Activated CD4-positive, alpha-beta T cell treated with anti-CD3 and anti-CD28 coated beads, Interleukin-2, amount 50 U/mL, for 24 hours (primary cell): ENCODE measurements around the gene RNF224.
A peak's percentile ranks its signal among the peaks of the same experiment; 100 is the strongest.

Experiments
- DNase-seq, 2 donors: peaks; one replicate each; pipeline ENCODE4 v3.0.0-alpha.2; 2020; ENCODE audit warnings: low read depth in 1 of 2, low spot score in 1 of 2

Gene RNF224

DNA sequence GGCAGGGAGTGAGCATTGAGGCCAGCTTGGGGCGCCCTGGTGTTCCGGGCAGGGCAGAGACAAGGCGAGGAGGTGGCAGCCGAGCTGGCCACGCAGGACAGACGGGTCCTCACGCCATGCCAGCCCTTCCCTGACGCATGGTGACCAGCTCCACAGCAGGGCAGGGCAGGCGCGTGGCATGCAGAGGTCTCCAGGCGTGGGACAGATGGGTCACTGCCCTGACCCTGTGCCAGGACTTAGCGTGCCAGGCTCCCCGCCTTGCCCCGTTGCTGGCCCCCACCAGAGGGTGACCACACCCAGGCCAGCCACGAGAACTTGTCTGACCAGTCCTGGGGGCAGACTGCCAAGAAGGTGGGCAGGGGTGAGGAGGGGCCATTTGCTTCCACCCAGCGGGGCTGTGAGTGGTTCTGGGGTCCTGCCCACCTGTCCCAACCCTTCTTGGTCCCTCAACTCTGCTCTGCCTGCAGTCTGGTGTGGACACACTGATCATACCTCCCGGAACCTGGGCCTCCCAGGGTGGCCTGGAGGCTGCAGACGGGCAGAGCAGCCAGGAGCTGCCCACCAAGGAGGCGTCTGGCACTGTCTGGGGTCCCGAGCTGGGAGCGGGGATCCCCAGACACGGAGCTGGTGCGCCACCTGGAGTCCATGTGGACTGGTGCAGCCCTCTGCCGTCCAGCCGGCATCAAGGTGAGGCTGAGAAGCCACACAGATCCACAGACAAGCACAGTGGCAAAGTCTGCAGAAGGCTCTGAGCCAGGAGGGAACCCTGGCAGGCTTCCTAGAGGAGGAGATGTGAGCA is at the start of gene RNF224:
RNF224 (plus strand) TSS at position 449 of the 799 bp plus-strand sequence. CDS start 834 bp downstream, outside the sequence.
- peak; percentile 61 to 74 for DNase-seq

GRCh38 chr9:137178201-137178938 is 48.9 kb upstream of the RNF224 start:
- DNase-seq = no peak

DNA sequence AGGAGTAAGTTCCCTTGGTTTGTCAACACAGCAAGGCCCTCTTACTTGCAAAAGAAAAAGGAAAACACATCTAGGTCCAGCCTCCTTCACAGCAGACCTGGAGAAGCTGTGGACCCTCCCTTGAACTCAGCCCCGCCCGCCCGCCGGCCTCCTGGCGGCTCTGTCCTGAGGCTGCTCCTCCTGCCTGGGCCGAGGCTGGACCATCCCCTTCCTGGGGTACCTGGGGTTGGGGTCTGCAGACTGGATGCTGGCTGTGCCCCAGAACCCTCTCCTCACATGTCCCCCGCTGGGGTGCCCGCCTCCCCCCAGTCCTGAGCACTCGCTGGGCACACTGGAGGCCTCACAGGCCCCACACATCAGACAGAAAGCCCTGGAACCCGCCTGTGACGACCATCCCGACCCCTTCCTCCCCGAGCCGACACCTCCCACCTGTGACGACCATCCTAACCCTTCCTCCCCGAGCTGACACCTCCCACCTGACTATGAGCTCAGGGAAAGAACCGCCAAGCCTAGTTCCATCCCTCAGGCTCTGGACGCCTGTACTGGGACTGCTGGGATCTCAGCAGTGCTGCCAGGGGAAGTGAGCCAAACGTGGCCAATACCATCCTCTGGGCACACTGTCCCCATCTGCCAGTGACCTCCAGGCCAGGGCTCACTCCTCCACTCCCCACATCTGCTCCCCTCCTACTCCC is 48.2 kb upstream of the RNF224 start:
- DNase-seq = no peak

DNA sequence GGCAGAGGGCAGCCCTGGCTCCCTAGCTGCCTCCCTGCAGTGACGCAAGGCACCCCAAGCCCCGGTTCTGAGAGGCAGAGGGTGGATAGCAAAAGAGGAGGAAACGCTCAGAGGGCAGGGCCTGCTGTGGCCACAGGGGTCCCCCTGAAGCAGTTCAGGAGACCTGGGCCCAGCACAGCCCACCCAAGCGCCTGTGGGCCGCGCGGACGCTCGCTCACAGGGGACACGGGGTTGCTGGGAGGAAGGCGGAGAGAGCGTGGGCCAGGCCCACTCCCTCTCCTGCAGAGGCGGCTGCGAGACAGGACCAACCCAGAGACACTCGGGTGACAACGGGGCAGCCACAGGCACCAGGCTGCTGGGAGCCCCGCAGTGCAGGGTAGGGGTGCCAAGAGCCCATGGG is 47.5 kb upstream of the RNF224 start:
- DNase-seq = no peak

DNA sequence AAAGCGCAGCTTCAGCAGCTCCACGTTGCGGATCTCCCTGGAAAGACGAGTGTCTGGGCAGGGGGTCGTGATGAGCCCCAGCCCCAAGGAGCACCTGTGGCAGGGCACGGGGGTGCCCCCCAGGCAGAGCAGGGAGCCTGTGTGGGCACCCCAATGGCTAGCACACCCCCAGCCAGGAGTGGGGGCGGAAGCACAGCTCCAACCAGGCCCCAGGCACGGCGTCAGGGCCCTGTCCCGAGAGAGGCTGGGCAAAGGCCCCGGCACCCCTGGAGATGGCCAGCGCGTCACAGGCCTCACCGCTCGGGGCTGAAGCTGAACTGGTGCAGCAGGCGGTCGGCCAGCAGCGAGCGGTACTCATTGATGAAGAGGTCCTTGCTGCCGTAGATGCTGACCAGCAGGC is 46.8 kb upstream of the RNF224 start:
- no peak for DNase-seq

DNA sequence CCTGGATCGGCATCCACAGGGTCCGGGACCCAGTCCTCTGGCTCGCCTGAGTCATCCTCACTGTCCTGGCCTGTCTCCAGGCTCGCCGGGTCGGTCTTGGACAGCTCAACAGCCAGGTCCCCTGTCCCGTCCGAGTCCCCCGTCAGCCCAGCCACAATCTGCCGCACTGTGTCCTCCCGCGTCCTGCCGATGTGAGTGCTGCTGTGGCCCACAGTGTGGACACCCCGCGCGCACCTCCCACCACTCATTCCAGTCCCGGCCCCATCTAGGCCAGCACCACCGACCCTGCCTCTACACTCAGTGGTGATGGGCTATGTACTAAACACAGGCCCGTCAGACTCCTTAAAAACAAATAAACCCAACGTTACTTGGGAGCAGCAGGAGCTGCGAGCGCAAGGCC is 45.6 kb upstream of the RNF224 start:
- DNase-seq = no peak

DNA sequence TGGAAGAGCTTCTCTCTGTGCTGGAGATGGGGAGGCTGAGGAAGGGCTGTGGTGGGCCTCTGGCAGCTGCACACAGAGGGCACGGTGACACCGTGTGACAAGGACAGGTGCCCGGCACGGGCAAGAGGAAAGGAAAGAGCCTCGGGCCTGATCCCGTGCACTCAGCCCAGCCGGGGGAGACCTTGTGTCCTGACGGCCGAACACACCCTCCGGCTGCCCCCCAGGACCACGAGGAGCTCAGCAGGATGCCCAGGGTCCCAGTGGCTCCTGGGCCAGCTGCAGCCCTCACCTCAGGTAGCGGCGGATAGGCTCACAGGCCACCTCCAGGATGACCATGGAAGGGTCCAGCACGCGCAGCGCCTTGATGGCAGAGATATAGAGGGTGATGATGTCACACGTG is 44.5 kb upstream of the RNF224 start:
- DNase-seq = no peak

DNA sequence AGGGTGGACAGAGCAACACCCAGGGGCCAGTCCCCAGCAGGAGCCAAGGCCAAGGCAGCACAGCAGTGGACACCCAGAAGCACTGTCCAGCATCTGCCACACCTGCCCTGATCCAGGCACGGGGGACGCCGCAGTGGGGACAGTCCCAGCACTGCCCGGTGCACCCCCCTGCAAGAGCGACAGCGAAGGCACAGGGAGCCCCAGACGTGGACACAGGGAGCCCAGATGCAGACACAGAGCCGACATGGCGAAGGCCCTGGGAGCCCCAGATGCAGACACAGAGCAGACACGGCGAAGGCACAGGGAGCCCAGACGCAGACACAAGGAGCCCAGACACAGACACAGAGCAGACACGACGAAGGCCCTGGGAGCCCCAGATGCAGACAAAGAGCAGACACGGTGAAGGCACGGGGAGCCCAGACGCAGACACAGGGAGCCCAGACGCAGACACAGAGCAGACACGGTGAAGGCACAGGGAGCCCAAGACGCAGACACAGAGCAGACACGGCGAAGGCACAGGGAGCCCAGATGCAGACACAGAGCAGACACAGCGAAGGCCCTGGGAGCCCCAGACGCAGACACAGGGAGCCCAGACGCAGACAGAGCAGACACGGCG is 43.2 kb upstream of the RNF224 start:
- no peak for DNase-seq

- DNase-seq = no peak
Measured at GRCh38 chr9:137184881-137185660, 42.2 kb upstream of the RNF224 start.

DNA sequence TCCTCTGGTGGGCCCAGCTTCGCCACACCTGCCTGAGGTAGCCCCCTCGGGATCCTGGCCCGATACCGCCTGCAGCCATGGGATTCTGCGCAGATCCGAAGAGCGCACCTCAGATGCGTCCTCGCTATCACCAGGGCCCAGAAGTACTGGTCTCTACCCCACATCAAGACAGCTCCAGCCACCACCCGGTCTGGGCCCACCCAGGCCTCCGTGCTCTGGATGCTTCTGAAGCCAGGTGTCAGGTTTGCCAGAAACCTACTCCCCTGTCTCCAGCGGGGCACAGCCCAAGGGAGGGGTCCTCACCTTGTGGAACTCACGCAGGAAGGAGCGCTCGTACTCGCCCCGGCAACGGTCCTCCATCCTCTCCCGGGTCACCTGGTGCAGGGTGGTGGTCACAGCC is 41.4 kb upstream of the RNF224 start:
- no peak for DNase-seq

- no peak for DNase-seq
Measured at GRCh38 chr9:137186385-137186784, 40.9 kb upstream of the RNF224 start.

- DNase-seq = no peak
Measured at GRCh38 chr9:137187386-137187785, 39.9 kb upstream of the RNF224 start.

GRCh38 chr9:137188086-137188489 is 39.2 kb upstream of the RNF224 start:
- DNase-seq = no peak

GRCh38 chr9:137188490-137189296 is 38.6 kb upstream of the RNF224 start, which contains the start of the genes ANAPC2 and SSNA1:
ANAPC2 (minus strand) TSS chr9:137188560; CDS start chr9:137188532, 28 bp downstream.
SSNA1 (plus strand) TSS chr9:137188676; CDS start chr9:137188727, 51 bp downstream.
- peak; percentile 87 to 91 for DNase-seq

GRCh38 chr9:137189297-137190295 is 37.7 kb upstream of the RNF224 start:
- no peak for DNase-seq

- DNase-seq = no peak
Measured at GRCh38 chr9:137190315-137190856, 36.9 kb upstream of the RNF224 start.

DNA sequence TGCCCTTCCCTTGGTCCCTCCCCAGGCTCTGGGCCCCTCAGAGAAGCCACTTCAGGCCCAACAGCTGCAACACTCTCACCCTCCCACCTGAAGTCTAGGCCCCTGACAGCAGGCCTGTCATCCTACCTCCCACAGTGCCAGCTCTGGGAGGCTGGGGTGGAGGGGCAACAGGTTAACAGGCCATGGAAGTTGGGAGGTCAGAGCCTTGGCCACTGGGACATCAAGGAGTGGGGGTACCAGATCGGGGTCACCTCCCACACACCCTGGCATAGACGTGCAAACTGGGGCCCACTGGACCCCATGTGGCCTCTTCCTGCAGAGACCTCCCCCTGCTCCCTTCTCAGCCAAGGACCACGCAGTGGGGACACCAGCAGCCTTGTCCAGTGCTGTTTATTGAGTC is 36.1 kb upstream of the RNF224 start:
- no peak for DNase-seq
